Cardiac muscle cell (in vitro differentiated cells and primary cell): ENCODE results near the gene P2RX3. TPM values are rescaled to one million over a fixed set of nuclear protein-coding genes. Genes with fewer than 3 reads are reported as not detected.
"Not testable (repeated sequence)": the region's sequence is repeated elsewhere in the genome, so short reads cannot be mapped to it uniquely, and the experiment has no call there.

ENCODE experiments used
- DNase-seq, 2 donors: peaks; one replicate each; pipeline versions ENCODE4 v3.0.0 to v3.0.0-alpha.2; 2010 to 2017; ENCODE audit warnings: low read depth in 1 of 2, low spot score in 1 of 2
- H3K27ac ChIP-seq: fragments of 200-600 bp; sonication (generic); 2 replicates; pipeline ENCODE4 v1.5.1; 2016
- H3K27me3 ChIP-seq: fragments of 200-600 bp; sonication (generic); 2 replicates; pipeline ENCODE4 v1.6.0; 2016; ENCODE audit warnings: control low read depth
- H3K36me3 ChIP-seq: fragments of 200-600 bp; sonication (generic); 2 replicates; pipeline ENCODE4 v1.5.1; 2016; ENCODE audit warnings: control low read depth
- H3K4me1 ChIP-seq: fragments of 200-600 bp; sonication (generic); 2 replicates; pipeline ENCODE4 v1.8.1; 2017; ENCODE audit warnings: low read depth, mild to moderate bottlenecking, mixed run types
- H3K4me3 ChIP-seq: fragments of 200-600 bp; sonication (generic); 2 replicates; pipeline ENCODE4 v1.5.1; 2016; ENCODE audit warnings: mild to moderate bottlenecking
- H3K9me3 ChIP-seq: fragments of 200-600 bp; sonication (generic); 2 replicates; pipeline ENCODE4 v1.5.1; 2017; ENCODE audit warnings: low read depth, mild to moderate bottlenecking, control low read depth
- CTCF ChIP-seq: IDR thresholded peaks from 2 replicates; pipeline ENCODE4 v1.5.1; 2012; ENCODE audit warnings: low read depth, mild to moderate bottlenecking, low read length
- polyA plus RNA-seq: library from polyadenylated mRNA; unstranded; fragments of >200 nt; fragmentation: Nextera tagmentation; extraction: Ambion mirVana; gene quantifications from 2 replicates; pipeline ENCODE4 v1.2.1, GENCODE V29; 2016
- total RNA-seq: library from RNA; depleted of rRNA; stranded (reverse); fragments of >200 nt; gene quantifications from 2 replicates; pipeline ENCODE4 v1.2.3, GENCODE V29; 2016

Gene P2RX3
- total RNA-seq (0.09 and 0.18 TPM in 2 replicates), polyA plus RNA-seq (0.39 and 0.62 TPM in 2 replicates)

GRCh38 chr11:57338142-57338541 is at the start of gene P2RX3:
TSS of gene P2RX3 (plus strand) at chr11:57338352. CDS start at chr11:57338551, 199 bp downstream.
- H3K4me1 ChIP-seq = peaks cover 24% of the 10 kb centered on the region
- no peak within 1 kb of the TSS for H3K4me3 ChIP-seq
- no peak within 1 kb of the TSS for H3K27ac ChIP-seq
- DNase-seq = no peak
- no peak for TF ChIP-seq CTCF
- H3K36me3 ChIP-seq = no peaks in the 10 kb centered on the region
- no peaks in the 10 kb centered on the region for H3K9me3 ChIP-seq
- no peaks in the 10 kb centered on the region for H3K27me3 ChIP-seq

- H3K27ac ChIP-seq = no peak overlapping the region
- no peaks in the 10 kb centered on the region for H3K27me3 ChIP-seq
- H3K4me3 ChIP-seq = no peak overlapping the region
- DNase-seq = peak in 1 of 2 donors; percentile 53
- no peak for TF ChIP-seq CTCF
- H3K9me3 ChIP-seq = no peaks in the 10 kb centered on the region
- peaks cover 16% of the 10 kb centered on the region for H3K4me1 ChIP-seq
- H3K36me3 ChIP-seq = no peaks in the 10 kb centered on the region
Measured at GRCh38 chr11:57288771-57289579, 49.2 kb upstream of the P2RX3 start.

GRCh38 chr11:57290288-57290687 is 47.9 kb upstream of the P2RX3 start:
- H3K4me3 ChIP-seq = no peak overlapping the region
- no peak overlapping the region for H3K27ac ChIP-seq
- H3K4me1 ChIP-seq = peaks cover 16% of the 10 kb centered on the region
- TF ChIP-seq CTCF = no peak
- DNase-seq = peak in 1 of 2 donors; percentile 57
- no peaks in the 10 kb centered on the region for H3K36me3 ChIP-seq
- H3K9me3 ChIP-seq = no peaks in the 10 kb centered on the region
- H3K27me3 ChIP-seq = no peaks in the 10 kb centered on the region

- Histone ChIP-seq H3K4me1 (peaks cover 11% of the 10 kb centered on the region), H3K36me3 (peaks cover 6% of the 10 kb centered on the region), H3K27ac (no peak overlapping the region), H3K4me3 (no peak overlapping the region), H3K27me3 (no peaks in the 10 kb centered on the region), H3K9me3 (no peaks in the 10 kb centered on the region)
- DNase-seq = peak in 1 of 2 donors; percentile 64
- no peak for TF ChIP-seq CTCF
Measured at GRCh38 chr11:57294225-57295131, 43.7 kb upstream of the P2RX3 start.

- not testable (repeated sequence) for H3K4me3 ChIP-seq, H3K27ac ChIP-seq, DNase-seq, H3K9me3 ChIP-seq, H3K27me3 ChIP-seq
- Histone ChIP-seq H3K36me3 (peaks cover 11% of the 10 kb centered on the region), H3K4me1 (peaks cover 12% of the 10 kb centered on the region)
Measured at GRCh38 chr11:57296205-57296604, 41.9 kb upstream of the P2RX3 start.
